ENCODE data around the gene TAF10. TPM values are rescaled to one million over a fixed set of nuclear protein-coding genes. Genes with fewer than 3 reads are reported as not detected.
A peak's percentile ranks its signal among the peaks of the same experiment; 100 is the strongest.

TAF10 gene
- total and polyA plus RNA-seq, 2 of the 13 experiments (the other 11 are each of a cell fraction or from before 2014, with no cell fraction given) = 71.3 to 134 TPM

DNA sequence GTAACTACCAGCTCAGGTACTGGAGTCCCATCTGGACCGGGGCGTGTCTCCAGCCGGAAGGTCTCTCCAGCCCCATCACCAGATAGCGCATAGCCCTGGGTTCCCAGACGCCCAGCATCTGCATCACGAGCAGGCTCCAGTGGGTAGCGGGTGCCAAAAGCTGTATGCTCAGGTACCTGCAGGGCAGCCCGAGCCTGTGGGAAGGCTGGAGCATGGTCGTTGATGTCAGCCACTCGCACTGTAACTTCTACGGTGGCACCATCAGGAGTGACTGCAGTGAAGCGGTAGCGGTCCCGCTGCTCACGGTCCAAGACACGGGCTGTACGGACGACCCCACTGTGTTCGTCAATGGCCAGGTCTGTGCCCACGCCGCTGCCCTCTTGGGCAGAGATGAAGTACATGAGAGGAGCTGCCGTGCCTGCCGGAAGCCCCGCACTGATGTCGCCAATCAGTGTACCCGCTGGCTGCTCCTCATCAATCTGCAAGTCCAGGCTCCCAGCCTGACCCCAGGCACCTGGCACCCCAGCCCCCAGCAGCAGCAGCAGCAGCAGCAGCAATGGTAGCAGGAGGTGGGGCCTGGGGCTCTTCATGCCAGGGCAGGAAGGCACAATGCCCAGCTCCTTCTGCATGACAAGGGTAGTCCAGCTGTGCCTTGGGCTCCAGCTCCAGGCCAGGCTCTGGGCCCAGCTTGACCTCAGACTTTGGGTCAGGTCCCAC lies 29.1 kb upstream of the TAF10 start (continued):
- no peak for TF ChIP-seq BCL3 (CRISPR knock-in tag; IDR thresholded peaks at IDR 0.05)
- no peak for TF ChIP-seq ZNF251 (CRISPR knock-in tag; IDR thresholded peaks at IDR 0.05)
- no peak for TF ChIP-seq PRMT3 (CRISPR knock-in tag; IDR thresholded peaks at IDR 0.05; ENCODE audit: borderline replicate concordance, low read depth)
- TF ChIP-seq ZNF772 (CRISPR knock-in tag; IDR thresholded peaks at IDR 0.05) = no peak
- no peak for TF ChIP-seq ATF7 (IDR thresholded peaks at IDR 0.05)
- TF ChIP-seq ATF7 (CRISPR knock-in tag; IDR thresholded peaks at IDR 0.05) = no peak

GRCh38 chr11:6640036-6640984 lies 28.3 kb upstream of the TAF10 start:
- Histone ChIP-seq H3K4me1 (ENCODE audit: insufficient read depth, low read length) (peaks cover 38% of the 10 kb centered on the region), H3K27ac (ENCODE audit: extremely low read length, insufficient read depth, low read length) (no peak overlapping the region), H4K20me1 (ENCODE audit: insufficient read depth, low read length) (no peaks in the 10 kb centered on the region), H3K9me3 (ENCODE audit: low read length) (no peaks in the 10 kb centered on the region), H3K79me2 (ENCODE audit: insufficient read depth, low read length) (no peaks in the 10 kb centered on the region), H3K36me3 (replicated peaks in 1 of 2; ENCODE audit: control insufficient read depth in 1 of 2, insufficient read depth in 2 of 2, low read length in 2 of 2) (no peaks in the 10 kb centered on the region), H3K4me3 (replicated peaks in 1 of 3; ENCODE audit: insufficient read depth in 1 of 3, low read depth in 2 of 3, low read length in 3 of 3) (no peak overlapping the region), H3K4me2 (ENCODE audit: low read depth, low read length) (no peak overlapping the region), H2AFZ (ENCODE audit: low read length) (no peak overlapping the region), H3K9ac (ENCODE audit: insufficient read depth, low read depth, low read length) (no peak overlapping the region), H3K27me3 (ENCODE audit: control insufficient read depth in 1 of 2, insufficient read depth in 2 of 2, low read length in 2 of 2) (peaks cover 3 to 62% of the 10 kb centered on the region in 2 experiments; a peak in 3 of 5 replicates)
- ATAC-seq (peak; percentile 33), FAIRE-seq (no peak), DNase-seq (ENCODE audit: low spot score) (no peak)
- BruUV-seq (replicated peaks) = no TSS peak
- POLR2A ChIA-PET = no interaction called here
- CTCF ChIA-PET (ENCODE audit: low intra/inter-chr PET ratio, low total read pairs) = no interaction called here
- 36% methylated on average over 5 of the region's 36 CpGs for WGBS (ENCODE audit: low lambda C conversion rate)
- TF ChIP-seq, protein P1, sequence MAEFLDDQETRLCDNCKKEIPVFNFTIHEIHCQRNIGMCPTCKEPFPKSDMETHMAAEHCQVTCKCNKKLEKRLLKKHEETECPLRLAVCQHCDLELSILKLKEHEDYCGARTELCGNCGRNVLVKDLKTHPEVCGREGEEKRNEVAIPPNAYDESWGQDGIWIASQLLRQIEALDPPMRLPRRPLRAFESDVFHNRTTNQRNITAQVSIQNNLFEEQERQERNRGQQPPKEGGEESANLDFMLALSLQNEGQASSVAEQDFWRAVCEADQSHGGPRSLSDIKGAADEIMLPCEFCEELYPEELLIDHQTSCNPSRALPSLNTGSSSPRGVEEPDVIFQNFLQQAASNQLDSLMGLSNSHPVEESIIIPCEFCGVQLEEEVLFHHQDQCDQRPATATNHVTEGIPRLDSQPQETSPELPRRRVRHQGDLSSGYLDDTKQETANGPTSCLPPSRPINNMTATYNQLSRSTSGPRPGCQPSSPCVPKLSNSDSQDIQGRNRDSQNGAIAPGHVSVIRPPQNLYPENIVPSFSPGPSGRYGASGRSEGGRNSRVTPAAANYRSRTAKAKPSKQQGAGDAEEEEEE (CRISPR knock-in tag; IDR thresholded peaks at IDR 0.05; ENCODE audit: borderline replicate concordance) = no peak
- TF ChIP-seq FIP1L1 (IDR thresholded peaks at IDR 0.05; ENCODE audit: borderline replicate concordance, insufficient read depth, low read depth, low read length) (no peak), ZNF17 (CRISPR knock-in tag; IDR thresholded peaks at IDR 0.05) (no peak), ZNF549 (CRISPR knock-in tag; IDR thresholded peaks at IDR 0.05) (0 out of 2 replicates have a peak, but pooled peaks have one; percentile 75), HNF4A (CRISPR knock-in tag; IDR thresholded peaks at IDR 0.05) (peak; percentile 55), FOXP1 (IDR thresholded peaks at IDR 0.05) (no peak), FOXP1 (CRISPR knock-in tag; IDR thresholded peaks at IDR 0.05) (no peak), BHLHE40 (IDR thresholded peaks at IDR 0.05; ENCODE audit: low read length) (peak; percentile 34; the same call in 1 of the 2 replicates)
- TF ChIP-seq, protein P2, sequence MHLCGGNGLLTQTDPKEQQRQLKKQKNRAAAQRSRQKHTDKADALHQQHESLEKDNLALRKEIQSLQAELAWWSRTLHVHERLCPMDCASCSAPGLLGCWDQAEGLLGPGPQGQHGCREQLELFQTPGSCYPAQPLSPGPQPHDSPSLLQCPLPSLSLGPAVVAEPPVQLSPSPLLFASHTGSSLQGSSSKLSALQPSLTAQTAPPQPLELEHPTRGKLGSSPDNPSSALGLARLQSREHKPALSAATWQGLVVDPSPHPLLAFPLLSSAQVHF (CRISPR knock-in tag; IDR thresholded peaks at IDR 0.05) = no peak
- in situ Hi-C loops (cut with HindIII; ENCODE audit: extremely low pct_ligation_motif_present, low pct_unique_long_range_greater_than_20kb) (no loop called here), intact Hi-C loops (cut with micrococcal nuclease; ENCODE audit: unreplicated experiment) (no loop called here)

Measured in HepG2 (cell line).